K562 treated with DMSO at 1 percent for 12 hours (cell line): Measurements from ENCODE around the gene MYH13. TPM values are rescaled to one million over a fixed set of nuclear protein-coding genes. Genes with fewer than 3 reads are reported as not detected.

Source experiments
- total RNA-seq: library from RNA; unstranded; fragments of 300-600 nt; gene quantifications from 2 replicates; pipeline ENCODE4 v1.2.3, GENCODE V29; 2022; ENCODE audit not compliant: insufficient read depth

MYH13 gene
- total RNA-seq = not detected in 2 replicates

DNA sequence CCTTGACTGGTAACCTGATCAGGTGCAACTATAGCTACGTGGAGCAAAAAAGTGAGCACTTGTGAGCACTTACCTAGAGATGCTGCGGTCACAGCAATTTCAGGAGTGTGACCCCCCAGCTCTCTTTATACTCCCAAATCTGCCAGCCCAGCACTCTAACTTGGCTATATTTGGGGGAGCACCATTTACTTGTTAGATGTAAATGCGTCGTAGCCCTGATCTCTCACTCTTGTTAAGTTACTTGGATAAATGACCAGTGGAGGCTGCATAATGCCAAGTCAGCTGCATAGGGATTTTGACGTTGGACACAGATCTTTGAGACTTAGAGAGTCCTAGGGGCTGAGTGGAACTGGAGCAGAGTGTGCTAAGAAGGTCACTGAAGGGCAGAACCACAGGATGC lies at the start of gene MYH13:
Gene MYH13 (minus strand): TSS at position 101 of the 400 bp plus-strand sequence. CDS start 8,476 bp downstream, outside the sequence.

GRCh38 chr17:10421900-10422542 lies 49.2 kb upstream of the MYH13 start, which contains the start of gene MYH8:
TSS of gene MYH8 (minus strand) at chr17:10421950. CDS start at chr17:10420227, 1,723 bp downstream.

Other genes starting within 250 kb of the MYH13 start
- 0.64 TPM in 1 of 2 replicates, not detected in the other for gene GAS7, start 174.4 kb downstream of the MYH13 start, total RNA-seq
- not detected in 2 replicates for gene MYH8, start 48.9 kb upstream of the MYH13 start, total RNA-seq
- not detected in 2 replicates for gene MYH4, start 96.6 kb upstream of the MYH13 start, total RNA-seq
- not detected in 2 replicates for gene MYH1, start 145.5 kb upstream of the MYH13 start, total RNA-seq
- gene MYH2, start 176.7 kb upstream of the MYH13 start, total RNA-seq = not detected in 2 replicates